ENCODE measurements around the gene SV2C.
"Not testable (repeated sequence)": the region's sequence is repeated elsewhere in the genome, so short reads cannot be mapped to it uniquely, and the experiment has no call there.

The SV2C gene

DNA sequence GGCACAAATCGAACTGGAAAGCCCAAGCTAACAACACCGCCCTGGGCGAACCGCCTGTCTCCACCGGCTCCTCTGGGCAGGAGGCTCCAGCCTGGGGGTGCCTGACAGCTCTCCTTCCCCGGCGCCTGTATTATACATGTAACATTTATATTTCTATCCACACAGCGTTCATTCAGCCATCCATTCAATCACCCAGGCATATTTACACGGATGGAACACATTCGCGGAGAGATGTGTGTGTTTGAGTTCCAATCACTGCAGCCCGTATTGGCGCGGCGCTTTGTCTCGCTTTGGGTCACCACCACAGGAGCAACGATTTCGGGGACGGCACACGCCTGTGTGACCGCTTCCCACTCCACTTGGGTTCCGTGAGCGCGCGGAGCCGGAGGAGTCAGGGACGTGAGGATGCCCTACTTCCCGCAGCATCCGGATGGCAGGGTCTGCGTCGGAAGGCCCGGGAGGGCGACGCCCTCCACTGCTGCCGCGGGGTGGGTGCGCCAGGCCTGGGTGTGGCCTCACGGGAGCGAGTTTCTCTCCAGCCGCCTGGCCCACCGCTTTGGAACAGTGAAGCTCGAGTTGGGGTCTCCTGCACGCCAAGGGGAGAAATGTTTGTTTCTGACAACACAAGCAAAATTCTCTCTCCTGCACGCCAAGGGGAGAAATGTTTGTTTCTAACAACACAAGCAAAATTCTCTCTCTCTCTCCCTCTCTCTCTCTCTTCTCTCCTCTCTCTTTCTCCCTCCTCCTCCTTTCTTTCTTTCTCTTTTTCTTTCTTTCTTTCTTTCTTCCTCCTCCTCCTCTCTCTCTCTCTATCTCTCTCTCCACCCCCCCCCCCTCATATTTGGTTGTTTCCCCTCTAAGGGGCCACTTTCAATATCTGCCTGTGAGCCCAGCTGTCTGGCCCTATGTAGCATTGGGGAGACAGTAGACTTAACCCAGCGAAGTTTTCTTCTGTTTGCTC lies 1.1 kb upstream of the SV2C start:
- Histone ChIP-seq H3K27me3 (ENCODE audit: low read depth, low read length) (peaks cover 17% of the 10 kb centered on the region), H3K4me3 (ENCODE audit: low read depth in 1 of 2, low read length in 2 of 2) (peak overlapping the region in 1 of 2 donors; percentile 59), H3K36me3 (ENCODE audit: control insufficient read depth in 1 of 2, insufficient read depth in 2 of 2, low read length in 2 of 2) (no peaks in the 10 kb centered on the region), H3K27ac (ENCODE audit: low read length) (no peak overlapping the region), H3K4me1 (ENCODE audit: control insufficient read depth in 1 of 2, insufficient read depth in 2 of 2, low read length in 2 of 2) (peaks cover 0 to 36% of the 10 kb centered on the region in 2 donors), H3K9me3 (ENCODE audit: control insufficient read depth in 1 of 2, low read length in 2 of 2) (no peaks in the 10 kb centered on the region)

DNA sequence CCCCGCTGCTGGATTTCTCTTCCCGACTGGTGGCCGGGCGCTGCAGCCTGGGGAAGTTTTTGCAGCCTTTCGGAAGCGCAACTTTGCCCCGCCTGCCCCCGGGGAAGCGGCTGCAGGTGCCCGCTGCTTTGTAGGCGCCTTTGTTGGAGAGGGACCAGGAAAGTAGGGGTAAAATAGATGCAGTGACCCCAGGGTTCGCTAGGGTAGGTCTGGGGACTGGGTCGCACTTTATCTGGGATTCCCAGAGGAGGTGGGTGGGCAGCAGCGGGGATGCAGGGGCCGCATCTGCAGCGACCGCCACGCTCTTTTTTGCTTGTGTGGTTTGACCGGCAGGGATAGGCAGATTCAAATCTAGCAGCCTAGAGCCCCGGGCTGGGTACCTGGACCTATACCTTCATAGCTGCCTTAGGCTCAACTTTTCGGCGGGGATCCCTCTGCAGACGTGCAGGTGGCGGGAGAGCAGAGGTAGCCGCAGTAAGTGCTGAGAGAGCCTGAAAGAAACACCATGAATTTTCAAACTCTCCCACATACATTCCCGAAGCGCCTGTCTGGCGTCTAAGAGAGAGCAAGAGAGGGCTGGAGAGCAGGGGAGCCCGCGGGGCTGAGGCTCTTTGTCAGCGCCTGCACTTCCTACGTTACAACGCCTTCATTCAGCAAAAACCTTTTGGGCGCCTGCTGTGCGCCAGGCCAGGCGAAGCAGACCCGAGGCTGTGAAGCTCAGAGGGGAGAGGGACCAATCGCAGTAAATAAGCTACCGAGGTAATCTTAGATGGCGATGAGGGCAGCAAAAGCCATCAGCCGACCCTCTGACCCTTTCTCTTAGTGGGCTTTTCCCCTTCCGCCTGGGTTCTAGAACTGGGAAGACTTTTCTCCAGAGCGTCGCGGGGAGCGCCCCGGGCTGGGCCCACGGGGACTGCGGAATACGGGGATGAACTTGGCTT lies 642 bp downstream of the SV2C start:
- H3K36me3 ChIP-seq (ENCODE audit: control insufficient read depth in 1 of 2, insufficient read depth in 2 of 2, low read length in 2 of 2), result no peaks in the 10 kb centered on the region
- peak overlapping the region in 1 of 2 donors; percentile 59 for H3K4me3 ChIP-seq (ENCODE audit: low read depth in 1 of 2, low read length in 2 of 2)
- peaks cover 0 to 36% of the 10 kb centered on the region in 2 donors for H3K4me1 ChIP-seq (ENCODE audit: control insufficient read depth in 1 of 2, insufficient read depth in 2 of 2, low read length in 2 of 2)
- H3K9me3 ChIP-seq (ENCODE audit: control insufficient read depth in 1 of 2, low read length in 2 of 2), result no peaks in the 10 kb centered on the region
- peaks cover 23% of the 10 kb centered on the region for H3K27me3 ChIP-seq (ENCODE audit: low read depth, low read length)
- H3K27ac ChIP-seq (ENCODE audit: low read length), result no peak overlapping the region

DNA sequence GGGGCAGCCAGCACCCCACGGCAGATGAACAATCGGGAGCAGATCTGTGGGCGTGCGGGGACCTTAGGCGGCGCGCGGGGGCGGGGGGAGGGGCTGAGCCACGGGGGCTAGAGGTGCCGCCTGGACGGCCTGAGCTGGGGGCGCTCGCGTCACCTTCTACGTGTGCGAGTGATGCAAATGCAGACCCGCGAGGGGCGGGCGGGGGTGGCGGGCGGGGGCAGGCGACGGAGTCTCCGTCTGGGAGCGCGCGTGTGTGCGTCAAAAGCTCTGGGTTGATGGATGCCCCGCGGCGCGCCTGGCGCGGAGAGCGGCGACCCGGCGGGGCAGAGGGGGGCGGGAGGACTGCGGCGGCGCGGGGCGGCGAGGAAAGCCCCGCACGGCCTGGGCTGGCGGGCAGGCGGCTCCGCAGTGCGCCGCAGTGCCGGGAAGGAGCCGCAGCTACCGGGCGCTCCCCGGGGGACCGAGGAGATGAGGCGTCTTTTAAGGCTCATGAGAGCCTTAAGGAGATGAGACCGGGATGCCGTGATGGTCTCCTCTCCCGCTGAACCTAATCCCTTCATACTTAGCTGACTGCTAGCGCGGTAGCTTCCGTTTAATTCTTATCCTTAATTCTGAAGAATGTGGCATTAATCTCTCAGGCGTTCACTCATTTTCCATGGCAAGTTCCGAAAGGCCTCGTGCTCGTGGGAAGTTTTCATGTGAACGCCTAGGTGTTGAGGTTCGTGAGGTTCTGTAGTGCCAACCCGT lies 1.5 kb downstream of the SV2C start:
- H3K27ac ChIP-seq (ENCODE audit: low read length), result no peak overlapping the region
- H3K4me1 ChIP-seq (ENCODE audit: control insufficient read depth in 1 of 2, insufficient read depth in 2 of 2, low read length in 2 of 2), result peaks cover 0 to 36% of the 10 kb centered on the region in 2 donors
- peaks cover 23% of the 10 kb centered on the region for H3K27me3 ChIP-seq (ENCODE audit: low read depth, low read length)
- no peaks in the 10 kb centered on the region for H3K9me3 ChIP-seq (ENCODE audit: control insufficient read depth in 1 of 2, low read length in 2 of 2)
- peak overlapping the region in 1 of 2 donors; percentile 59 for H3K4me3 ChIP-seq (ENCODE audit: low read depth in 1 of 2, low read length in 2 of 2)
- H3K36me3 ChIP-seq (ENCODE audit: control insufficient read depth in 1 of 2, insufficient read depth in 2 of 2, low read length in 2 of 2), result no peaks in the 10 kb centered on the region

DNA sequence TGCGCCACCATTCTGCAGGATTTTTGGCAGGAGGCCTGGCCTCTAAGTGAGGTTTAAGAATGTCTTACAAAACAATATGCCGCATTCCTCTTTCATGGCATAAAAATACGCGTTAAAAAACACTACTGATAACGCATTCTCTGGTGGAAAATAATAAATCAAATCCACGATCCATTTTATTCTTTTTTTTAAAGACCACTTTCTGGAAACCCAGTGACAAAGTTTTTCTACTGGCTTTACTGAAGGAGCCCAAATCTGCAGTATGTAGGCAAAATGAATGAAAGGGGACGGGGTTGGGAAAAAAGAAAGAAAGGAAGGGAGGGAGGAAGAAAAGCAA lies 2.0 kb downstream of the SV2C start:
- Histone ChIP-seq H3K9me3 (ENCODE audit: control insufficient read depth in 1 of 2, low read length in 2 of 2) (no peaks in the 10 kb centered on the region), H3K4me3 (ENCODE audit: low read depth in 1 of 2, low read length in 2 of 2) (no peak overlapping the region), H3K4me1 (ENCODE audit: control insufficient read depth in 1 of 2, insufficient read depth in 2 of 2, low read length in 2 of 2) (peaks cover 0 to 36% of the 10 kb centered on the region in 2 donors), H3K27me3 (ENCODE audit: low read depth, low read length) (peaks cover 23% of the 10 kb centered on the region), H3K36me3 (ENCODE audit: control insufficient read depth in 1 of 2, insufficient read depth in 2 of 2, low read length in 2 of 2) (no peaks in the 10 kb centered on the region), H3K27ac (ENCODE audit: low read length) (no peak overlapping the region)

DNA sequence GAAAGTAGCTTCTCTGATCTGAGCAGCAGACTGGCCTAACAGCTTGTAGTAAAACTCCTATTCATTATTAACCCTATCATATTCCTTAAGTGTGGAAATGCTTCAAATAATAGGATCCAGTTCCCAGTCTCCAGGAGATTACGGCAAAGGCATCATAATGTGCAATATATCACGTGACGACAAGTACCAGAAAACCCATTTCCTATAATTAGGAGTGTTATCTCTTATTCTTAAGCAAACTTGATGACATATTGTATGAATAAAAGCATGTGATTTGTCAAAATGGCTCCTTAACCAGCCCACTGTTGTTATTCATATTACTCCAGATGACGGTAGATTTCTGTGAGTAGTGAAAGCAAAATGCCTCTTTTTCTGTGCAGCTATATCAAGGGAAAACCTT lies 2.9 kb downstream of the SV2C start:
- Histone ChIP-seq H3K4me1 (ENCODE audit: control insufficient read depth in 1 of 2, insufficient read depth in 2 of 2, low read length in 2 of 2) (peaks cover 0 to 36% of the 10 kb centered on the region in 2 donors), H3K9me3 (ENCODE audit: control insufficient read depth in 1 of 2, low read length in 2 of 2) (no peaks in the 10 kb centered on the region), H3K27me3 (ENCODE audit: low read depth, low read length) (peaks cover 23% of the 10 kb centered on the region), H3K36me3 (ENCODE audit: control insufficient read depth in 1 of 2, insufficient read depth in 2 of 2, low read length in 2 of 2) (no peaks in the 10 kb centered on the region), H3K4me3 (ENCODE audit: low read depth in 1 of 2, low read length in 2 of 2) (no peak overlapping the region), H3K27ac (ENCODE audit: low read length) (no peak overlapping the region)

DNA sequence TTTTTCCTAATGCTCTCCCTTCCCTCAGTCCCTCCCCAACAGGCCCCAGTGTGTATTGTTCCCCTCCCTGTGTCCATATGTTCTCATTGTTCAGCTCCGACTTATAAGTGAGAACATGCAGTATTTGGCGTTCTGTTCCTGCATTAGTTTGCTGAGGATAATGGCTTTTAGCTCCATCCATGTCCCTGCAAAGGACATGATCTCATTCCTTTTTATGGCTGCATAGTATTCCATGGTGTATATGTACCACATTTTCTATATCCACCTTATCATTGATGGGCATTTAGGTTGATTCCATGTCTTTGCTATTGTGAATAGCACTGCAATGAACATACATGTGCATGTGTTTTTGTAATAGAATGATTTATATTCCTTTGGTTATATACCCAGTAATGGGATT lies 6.0 kb downstream of the SV2C start:
- peaks cover 0 to 12% of the 10 kb centered on the region in 2 donors for H3K4me1 ChIP-seq (ENCODE audit: control insufficient read depth in 1 of 2, insufficient read depth in 2 of 2, low read length in 2 of 2)
- not testable (repeated sequence) for H3K27ac ChIP-seq (ENCODE audit: low read length); H3K36me3 ChIP-seq (ENCODE audit: control insufficient read depth in 1 of 2, insufficient read depth in 2 of 2, low read length in 2 of 2); H3K9me3 ChIP-seq (ENCODE audit: control insufficient read depth in 1 of 2, low read length in 2 of 2); H3K27me3 ChIP-seq (ENCODE audit: low read depth, low read length); H3K4me3 ChIP-seq (ENCODE audit: low read depth in 1 of 2, low read length in 2 of 2)

DNA sequence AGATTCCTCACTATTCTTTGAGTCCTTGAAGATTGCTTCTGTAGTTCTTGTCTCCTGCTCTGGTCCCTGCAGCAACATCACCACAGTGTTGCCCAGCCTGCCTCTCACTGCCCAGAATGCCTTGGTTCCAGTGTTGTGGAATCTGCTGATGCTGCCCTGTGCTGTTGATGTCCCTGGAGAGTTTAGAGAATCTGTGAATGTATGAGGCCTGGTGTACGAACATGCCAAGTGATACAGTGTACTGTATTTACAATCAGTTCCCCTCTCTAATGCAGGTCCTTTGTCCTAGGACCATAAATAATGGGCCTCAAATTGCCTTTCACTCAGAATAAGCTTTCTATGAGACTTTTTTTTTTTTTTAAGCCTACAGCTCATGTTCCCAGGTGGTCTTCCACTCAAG lies 8.2 kb downstream of the SV2C start:
- Histone ChIP-seq H3K27me3 (ENCODE audit: low read depth, low read length) (peaks cover 6% of the 10 kb centered on the region), H3K27ac (ENCODE audit: low read length) (no peak overlapping the region), H3K4me3 (ENCODE audit: low read depth in 1 of 2, low read length in 2 of 2) (no peak overlapping the region), H3K4me1 (ENCODE audit: control insufficient read depth in 1 of 2, insufficient read depth in 2 of 2, low read length in 2 of 2) (no peaks in the 10 kb centered on the region), H3K9me3 (ENCODE audit: control insufficient read depth in 1 of 2, low read length in 2 of 2) (peaks cover 0 to 4% of the 10 kb centered on the region in 2 donors), H3K36me3 (ENCODE audit: control insufficient read depth in 1 of 2, insufficient read depth in 2 of 2, low read length in 2 of 2) (no peaks in the 10 kb centered on the region)

DNA sequence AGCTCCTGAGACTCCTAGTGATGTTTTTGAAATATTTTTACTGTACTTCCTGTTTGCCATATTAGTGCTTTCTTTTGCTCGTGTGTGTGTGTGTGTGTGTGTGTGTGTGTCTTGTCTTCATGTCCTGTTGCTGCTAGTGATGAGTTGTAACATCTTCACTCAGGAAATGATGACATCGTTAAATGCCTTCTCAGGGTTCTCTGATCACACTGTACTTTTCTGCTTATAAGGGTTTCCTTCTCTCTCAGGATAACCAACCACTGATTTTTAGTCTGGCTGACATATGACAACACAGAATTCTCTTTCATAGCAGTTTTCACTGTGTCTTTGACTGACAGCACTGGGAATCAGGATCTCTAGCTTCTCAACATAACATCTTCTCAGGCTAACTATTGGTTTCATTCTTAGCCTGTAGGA lies 16.1 kb downstream of the SV2C start:
- Histone ChIP-seq H3K27ac (ENCODE audit: low read length) (no peak overlapping the region), H3K4me1 (ENCODE audit: control insufficient read depth in 1 of 2, insufficient read depth in 2 of 2, low read length in 2 of 2) (no peaks in the 10 kb centered on the region), H3K36me3 (ENCODE audit: control insufficient read depth in 1 of 2, insufficient read depth in 2 of 2, low read length in 2 of 2) (no peaks in the 10 kb centered on the region), H3K9me3 (ENCODE audit: control insufficient read depth in 1 of 2, low read length in 2 of 2) (peaks cover 0 to 4% of the 10 kb centered on the region in 2 donors), H3K27me3 (ENCODE audit: low read depth, low read length) (no peaks in the 10 kb centered on the region), H3K4me3 (ENCODE audit: low read depth in 1 of 2, low read length in 2 of 2) (no peak overlapping the region)

DNA sequence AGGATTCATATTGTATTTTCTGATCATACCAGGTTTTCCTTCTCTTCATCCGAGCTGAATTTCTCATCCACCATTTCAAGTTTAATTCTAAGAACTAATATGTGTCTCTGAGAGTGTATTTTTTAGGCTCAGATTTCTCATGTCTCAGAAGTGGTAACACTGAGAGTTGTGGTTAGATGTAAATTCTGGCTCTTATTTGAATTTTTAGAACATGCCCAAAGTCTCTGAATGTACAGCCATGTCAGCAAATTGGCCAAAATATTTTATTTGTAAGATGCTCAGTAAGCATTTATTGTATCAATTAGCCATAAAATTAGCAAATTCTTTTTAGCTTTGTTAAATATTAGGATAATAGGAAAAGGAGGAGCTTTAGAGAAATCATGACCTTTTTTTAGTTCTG lies 16.6 kb downstream of the SV2C start:
- Histone ChIP-seq H3K36me3 (ENCODE audit: control insufficient read depth in 1 of 2, insufficient read depth in 2 of 2, low read length in 2 of 2) (no peaks in the 10 kb centered on the region), H3K9me3 (ENCODE audit: control insufficient read depth in 1 of 2, low read length in 2 of 2) (peaks cover 0 to 4% of the 10 kb centered on the region in 2 donors), H3K27ac (ENCODE audit: low read length) (no peak overlapping the region), H3K4me1 (ENCODE audit: control insufficient read depth in 1 of 2, insufficient read depth in 2 of 2, low read length in 2 of 2) (no peaks in the 10 kb centered on the region), H3K4me3 (ENCODE audit: low read depth in 1 of 2, low read length in 2 of 2) (no peak overlapping the region), H3K27me3 (ENCODE audit: low read depth, low read length) (no peaks in the 10 kb centered on the region)

DNA sequence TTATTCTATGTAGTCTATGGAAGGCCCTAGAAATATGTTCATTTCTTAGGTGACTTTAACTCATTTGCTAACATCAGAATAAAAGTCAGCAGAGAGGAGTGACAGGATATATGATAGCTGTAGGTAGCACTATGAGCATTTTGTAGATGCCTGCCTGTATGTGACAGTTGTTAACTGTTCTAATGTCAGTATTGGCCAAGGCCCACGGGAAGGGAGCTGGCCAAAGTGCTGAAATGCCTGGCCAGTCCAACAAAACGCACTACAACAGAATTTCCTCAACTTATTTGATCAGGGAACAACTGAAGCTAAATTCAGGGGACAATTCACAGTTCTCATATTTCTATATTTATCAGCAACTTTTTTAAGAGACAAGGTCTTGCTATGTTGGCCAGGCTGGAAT lies 20.8 kb downstream of the SV2C start:
- Histone ChIP-seq H3K4me1 (ENCODE audit: control insufficient read depth in 1 of 2, insufficient read depth in 2 of 2, low read length in 2 of 2) (no peaks in the 10 kb centered on the region), H3K9me3 (ENCODE audit: control insufficient read depth in 1 of 2, low read length in 2 of 2) (no peaks in the 10 kb centered on the region), H3K27me3 (ENCODE audit: low read depth, low read length) (no peaks in the 10 kb centered on the region), H3K27ac (ENCODE audit: low read length) (no peak overlapping the region), H3K36me3 (ENCODE audit: control insufficient read depth in 1 of 2, insufficient read depth in 2 of 2, low read length in 2 of 2) (no peaks in the 10 kb centered on the region), H3K4me3 (ENCODE audit: low read depth in 1 of 2, low read length in 2 of 2) (no peak overlapping the region)

DNA sequence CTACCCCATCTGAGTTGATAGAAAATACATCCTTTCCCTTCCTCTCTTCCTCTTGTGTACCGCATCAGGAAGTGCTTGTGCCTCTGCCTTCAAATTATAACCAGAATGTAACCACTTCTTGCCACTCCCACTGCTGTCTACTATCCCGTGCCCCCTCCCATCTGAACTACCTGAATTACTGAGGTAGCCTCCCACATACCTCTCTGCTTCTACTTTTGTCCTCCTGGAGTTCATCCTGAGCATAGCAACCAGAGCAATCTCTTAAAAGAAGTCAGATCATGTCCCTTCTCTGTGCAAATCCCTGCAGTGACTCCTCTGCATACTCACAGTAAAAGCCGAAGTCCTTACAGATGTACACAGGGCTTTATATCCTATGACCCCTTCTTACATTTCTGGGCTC lies 23.0 kb downstream of the SV2C start:
- Histone ChIP-seq H3K27ac (ENCODE audit: low read length) (no peak overlapping the region), H3K9me3 (ENCODE audit: control insufficient read depth in 1 of 2, low read length in 2 of 2) (no peaks in the 10 kb centered on the region), H3K4me3 (ENCODE audit: low read depth in 1 of 2, low read length in 2 of 2) (no peak overlapping the region), H3K27me3 (ENCODE audit: low read depth, low read length) (no peaks in the 10 kb centered on the region), H3K4me1 (ENCODE audit: control insufficient read depth in 1 of 2, insufficient read depth in 2 of 2, low read length in 2 of 2) (no peaks in the 10 kb centered on the region), H3K36me3 (ENCODE audit: control insufficient read depth in 1 of 2, insufficient read depth in 2 of 2, low read length in 2 of 2) (no peaks in the 10 kb centered on the region)
